GM19452 (cell line): ENCODE results near the gene TFCP2.

Experiments used
- ATAC-seq: cut with Tn5 transposase; IDR thresholded peaks from one replicate; pipeline ENCODE4 v1.9.1; 2021; ENCODE audit not compliant: unreplicated experiment

Gene TFCP2

GRCh38 chr12:51160814-51161459 lies 12.0 kb downstream of the TFCP2 start:
- ATAC-seq, result no peak

GRCh38 chr12:51156245-51156765 lies 16.6 kb downstream of the TFCP2 start:
- ATAC-seq, result no peak

GRCh38 chr12:51152953-51153352 lies 20.0 kb downstream of the TFCP2 start:
- no peak for ATAC-seq

GRCh38 chr12:51150777-51151176 lies 22.2 kb downstream of the TFCP2 start:
- ATAC-seq, result no peak

GRCh38 chr12:51147309-51147708 lies 25.6 kb downstream of the TFCP2 start:
- no peak for ATAC-seq

- no peak for ATAC-seq
Observed at GRCh38 chr12:51139292-51139844, 33.6 kb downstream of the TFCP2 start.

GRCh38 chr12:51132693-51133092 lies 40.2 kb downstream of the TFCP2 start:
- ATAC-seq, result no peak

GRCh38 chr12:51131745-51132521 lies 41.0 kb downstream of the TFCP2 start:
- no peak for ATAC-seq

- no peak for ATAC-seq
Observed at GRCh38 chr12:51128919-51129318, 44.0 kb downstream of the TFCP2 start.

- ATAC-seq, result no peak
Observed at GRCh38 chr12:51127050-51127729, 45.7 kb downstream of the TFCP2 start.

- ATAC-seq, result no peak
Observed at GRCh38 chr12:51126297-51126696, 46.6 kb downstream of the TFCP2 start.

- no peak for ATAC-seq
Observed at GRCh38 chr12:51124504-51124903, 48.4 kb downstream of the TFCP2 start.

- no peak for ATAC-seq
Observed at GRCh38 chr12:51122844-51123243, 50.1 kb downstream of the TFCP2 start.

- no peak for ATAC-seq
Observed at GRCh38 chr12:51118706-51119105, 54.2 kb downstream of the TFCP2 start.

GRCh38 chr12:51115533-51115932 lies 57.4 kb downstream of the TFCP2 start:
- ATAC-seq, result no peak

GRCh38 chr12:51108136-51108535 lies 64.8 kb downstream of the TFCP2 start:
- no peak for ATAC-seq

- ATAC-seq, result no peak
Observed at GRCh38 chr12:51103977-51104376, 69.0 kb downstream of the TFCP2 start.

- ATAC-seq, result no peak
Observed at GRCh38 chr12:51098611-51099010, 74.3 kb downstream of the TFCP2 start.

GRCh38 chr12:51090705-51091229 lies 82.2 kb downstream of the TFCP2 start:
- no peak for ATAC-seq

GRCh38 chr12:51087818-51088217 lies 85.1 kb downstream of the TFCP2 start:
- ATAC-seq, result no peak

GRCh38 chr12:51086933-51087332 lies 86.0 kb downstream of the TFCP2 start:
- no peak for ATAC-seq
